HL-60/S4 treated with phorbol 12-myristate 13-acetate at 8.2 ng/mL for 4 days and 3 days (cell line): Measurements from ENCODE around the gene PIWIL4.
"Not testable (repeated sequence)": the region's sequence is repeated elsewhere in the genome, so short reads cannot be mapped to it uniquely, and the experiment has no call there.

Source experiments
- in situ Hi-C: fragments of 300-500 bp; cut with MboI; formaldehyde crosslinking; loops from 2 replicates; pipeline ENCODE4 v1.15.0; 2022; ENCODE audit warnings: low sequenced_read_pairs

The PIWIL4 gene

DNA sequence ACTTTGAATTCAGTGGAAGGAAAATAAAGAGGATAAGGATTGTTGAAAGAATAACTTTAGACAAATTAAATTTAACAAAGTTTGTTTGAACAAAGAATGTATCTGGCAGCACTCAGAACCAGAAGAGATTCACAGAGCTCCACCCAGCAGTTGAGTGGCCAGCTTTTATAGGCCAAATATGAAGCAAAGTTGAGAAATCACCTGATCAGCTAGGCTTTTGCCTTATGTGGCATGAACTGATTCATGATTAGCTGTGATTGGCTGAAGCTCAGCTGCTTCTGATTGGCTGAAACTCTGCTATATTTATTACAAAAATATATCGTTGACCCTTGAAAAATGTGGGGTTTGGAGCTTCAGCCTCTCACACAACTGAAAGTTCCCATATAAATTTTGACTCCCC lies 62.6 kb downstream of the PIWIL4 start:
- in situ Hi-C loops = no loop called here

DNA sequence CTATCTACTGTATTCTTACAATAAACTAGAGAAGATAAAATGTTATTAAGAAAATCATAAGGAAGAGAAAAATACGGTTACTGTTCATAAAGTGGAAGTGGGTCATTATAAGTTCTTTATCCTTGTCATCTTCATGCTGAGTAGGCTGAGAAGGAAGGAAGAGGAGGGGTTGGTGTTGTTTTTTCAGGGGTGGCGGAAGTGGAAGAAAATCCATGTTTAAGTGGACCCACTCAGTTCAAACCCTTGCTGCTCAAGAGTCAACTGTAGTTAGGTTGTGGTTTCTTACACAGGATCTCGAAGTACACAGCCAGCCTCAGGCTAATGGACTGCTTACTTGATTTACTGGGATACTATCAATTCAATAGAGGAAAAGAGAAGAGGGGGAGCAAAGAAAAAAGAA lies 63.1 kb downstream of the PIWIL4 start:
- in situ Hi-C loops = no loop called here

DNA sequence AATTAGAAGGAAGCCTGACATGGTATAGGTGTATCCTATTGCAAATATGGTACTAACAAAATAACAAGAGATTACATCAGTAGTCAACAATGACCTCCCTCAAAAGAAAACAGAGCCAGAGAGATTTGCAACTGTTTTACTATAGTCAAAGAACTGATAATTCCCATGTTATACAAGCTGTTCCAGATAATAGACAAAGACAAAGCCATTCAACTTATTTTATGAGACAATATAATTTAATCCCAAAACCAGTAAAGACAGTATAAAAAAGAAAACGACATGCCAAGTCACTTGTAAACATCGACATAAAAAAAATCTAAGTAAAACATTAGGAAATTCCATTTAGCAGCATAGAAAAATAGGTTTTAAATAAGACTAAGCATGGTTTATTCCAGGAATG lies 65.2 kb downstream of the PIWIL4 start:
- in situ Hi-C loops = no loop called here

DNA sequence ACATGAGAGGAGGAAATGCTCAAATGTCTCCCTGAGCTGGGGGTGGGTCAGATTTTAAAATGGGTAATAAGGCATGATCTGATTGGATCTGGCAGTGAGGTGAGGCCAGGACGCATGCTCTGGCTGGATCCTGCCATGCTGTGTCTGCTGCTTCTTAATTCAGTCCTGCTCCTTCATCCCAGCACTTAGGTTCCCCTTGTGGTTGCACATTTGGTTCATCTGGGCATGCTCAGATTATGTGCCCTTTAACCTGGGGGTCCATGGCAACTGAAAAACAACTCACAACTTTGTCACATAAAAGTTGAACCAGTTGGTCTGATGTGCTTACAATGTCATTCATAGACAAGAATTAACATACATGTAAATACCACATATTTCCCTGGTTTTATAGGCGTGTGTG lies 67.9 kb downstream of the PIWIL4 start:
- in situ Hi-C loops = no loop called here

DNA sequence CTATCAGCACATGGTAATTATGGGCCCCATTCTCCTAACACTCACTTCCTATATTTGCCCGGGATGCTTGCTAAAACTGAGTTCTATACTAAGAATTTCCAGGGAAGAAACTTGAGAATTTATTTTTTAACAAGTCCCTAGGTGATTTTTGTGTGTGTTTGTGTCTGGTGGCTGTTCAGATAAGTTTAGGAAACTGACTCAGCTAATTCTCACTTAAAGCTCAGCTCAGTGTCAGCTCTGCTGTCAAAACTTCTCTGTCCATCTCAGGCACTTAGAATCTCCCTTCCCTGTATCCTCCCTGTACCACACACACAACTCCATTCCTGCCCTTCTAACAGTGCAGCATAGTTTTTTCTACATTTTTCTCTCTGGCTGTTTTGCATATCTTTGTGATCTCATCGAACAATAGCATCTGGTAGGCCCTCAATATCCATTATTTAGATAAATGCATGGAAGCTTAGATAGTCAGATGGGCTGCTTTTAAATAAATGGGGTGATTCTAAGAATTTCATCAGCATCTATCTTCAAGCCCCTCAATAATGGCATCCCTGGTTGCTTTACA lies 69.3 kb downstream of the PIWIL4 start:
- in situ Hi-C loops = no loop called here

DNA sequence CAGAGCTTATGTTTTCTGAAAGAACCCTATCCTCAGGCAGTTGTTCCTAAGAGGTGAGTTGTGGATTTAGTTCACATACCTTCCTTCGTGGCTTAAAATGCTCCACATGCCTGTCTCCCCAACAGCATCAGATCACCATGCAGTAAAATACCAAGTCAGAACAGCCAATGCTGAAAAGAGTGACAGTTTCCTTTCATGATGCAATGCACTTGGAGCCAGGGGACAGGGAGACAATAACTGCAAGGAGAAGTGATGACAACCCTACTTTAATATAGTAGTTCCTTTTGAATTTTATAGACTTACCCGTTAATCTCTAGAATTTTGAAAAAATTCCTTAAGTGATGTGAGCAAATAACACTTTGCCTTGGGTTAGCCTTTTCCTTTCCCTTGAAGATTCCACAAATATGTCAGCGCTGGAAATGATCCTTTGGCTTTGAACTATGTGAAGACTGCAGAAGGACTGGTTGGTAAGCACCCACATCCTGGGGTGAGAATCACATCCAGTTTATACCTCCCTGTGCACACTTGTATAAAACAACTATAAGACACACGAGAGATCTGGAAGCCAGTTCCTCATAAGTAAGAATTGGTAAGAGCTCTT lies 71.2 kb downstream of the PIWIL4 start:
- in situ Hi-C loops = no loop called here

DNA sequence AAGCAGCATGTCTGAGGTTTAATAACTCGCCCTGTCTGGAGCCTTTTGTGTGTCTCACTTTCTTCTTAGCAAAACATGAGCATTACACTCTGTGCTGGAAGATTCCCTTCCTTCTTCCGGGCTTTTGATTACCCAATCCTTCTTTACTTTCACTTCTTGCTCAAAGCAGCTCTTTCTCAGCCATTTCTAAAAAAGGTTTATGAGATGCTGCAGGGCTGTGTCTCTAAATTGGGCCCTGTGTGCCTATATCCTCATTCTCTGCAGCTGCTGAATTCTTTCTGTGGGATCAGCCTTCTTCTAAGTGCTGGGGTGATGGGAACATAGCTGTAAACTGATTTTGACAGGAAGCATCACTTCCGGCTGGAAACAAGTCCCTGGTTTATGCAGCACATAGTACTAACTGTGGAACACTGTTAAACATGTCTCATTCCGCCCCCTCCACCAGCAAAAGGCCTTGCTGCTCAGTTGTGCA lies 71.8 kb downstream of the PIWIL4 start:
- in situ Hi-C loops = no loop called here

DNA sequence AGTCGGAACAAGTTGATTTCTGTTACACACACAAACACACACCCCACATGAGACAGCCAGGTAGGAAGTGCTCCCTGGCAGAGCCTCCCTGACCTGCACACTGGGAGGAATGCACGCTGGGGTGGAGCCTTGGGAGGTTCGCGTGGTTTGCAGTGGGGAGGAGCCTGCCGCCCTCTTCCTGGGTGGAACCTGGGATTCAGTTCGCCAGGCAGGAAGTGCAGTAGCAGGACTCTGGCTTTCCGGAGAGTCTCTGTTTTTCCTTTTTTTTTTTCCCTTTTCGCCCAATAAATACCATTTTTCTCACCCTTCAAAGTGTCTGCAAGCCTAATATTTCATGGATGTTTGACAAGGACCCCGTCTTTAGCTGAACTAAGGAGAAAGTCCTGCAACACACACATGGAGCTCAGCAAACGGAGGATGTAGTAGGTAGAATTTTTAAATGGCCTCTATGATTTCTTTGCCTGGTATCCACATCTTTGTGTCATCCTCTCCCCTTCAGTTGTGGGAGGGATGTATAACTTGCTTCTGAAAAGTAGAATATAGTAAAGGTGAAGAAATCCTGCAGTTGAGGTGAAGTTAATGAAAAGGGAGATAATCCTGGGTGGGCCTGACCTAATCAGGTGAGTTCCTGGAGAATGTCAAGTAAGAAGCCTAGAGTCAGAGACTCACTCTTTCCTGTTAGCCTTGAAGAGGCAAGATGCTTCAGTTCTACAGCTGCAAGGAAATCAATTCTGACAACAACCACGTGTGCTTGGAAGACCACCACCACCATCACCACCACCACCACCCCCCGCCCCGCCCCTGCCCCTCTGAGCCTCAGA lies 72.9 kb downstream of the PIWIL4 start:
- in situ Hi-C loops = no loop called here

DNA sequence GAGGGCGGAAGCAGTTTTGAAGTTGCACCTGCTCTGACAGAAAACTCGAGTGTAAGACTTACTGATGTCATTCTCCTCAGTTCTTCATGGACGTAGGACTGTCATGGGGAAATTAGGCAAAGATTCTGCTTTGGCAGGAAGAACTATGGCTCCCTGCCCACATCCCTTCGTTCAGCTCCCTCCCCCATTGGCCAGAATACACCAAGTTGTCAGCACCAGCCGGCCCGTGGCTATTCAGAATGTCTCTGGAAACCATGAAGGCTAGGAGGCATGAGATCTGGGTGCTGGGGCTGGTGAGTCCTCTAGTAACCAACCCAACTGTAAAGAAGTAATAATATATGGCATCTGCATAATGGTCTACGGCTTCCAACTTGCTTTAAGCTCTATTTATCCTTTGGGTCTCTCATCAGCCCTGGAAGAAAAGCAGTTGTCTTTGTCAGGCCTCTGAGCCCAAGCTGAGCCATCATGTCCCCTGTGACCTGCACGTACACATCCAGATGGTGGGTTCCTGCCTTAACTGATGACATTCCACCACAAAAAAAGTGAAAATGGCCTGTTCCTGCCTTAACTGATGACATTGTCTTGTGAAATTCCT lies 74.1 kb downstream of the PIWIL4 start:
- in situ Hi-C loops = no loop called here

DNA sequence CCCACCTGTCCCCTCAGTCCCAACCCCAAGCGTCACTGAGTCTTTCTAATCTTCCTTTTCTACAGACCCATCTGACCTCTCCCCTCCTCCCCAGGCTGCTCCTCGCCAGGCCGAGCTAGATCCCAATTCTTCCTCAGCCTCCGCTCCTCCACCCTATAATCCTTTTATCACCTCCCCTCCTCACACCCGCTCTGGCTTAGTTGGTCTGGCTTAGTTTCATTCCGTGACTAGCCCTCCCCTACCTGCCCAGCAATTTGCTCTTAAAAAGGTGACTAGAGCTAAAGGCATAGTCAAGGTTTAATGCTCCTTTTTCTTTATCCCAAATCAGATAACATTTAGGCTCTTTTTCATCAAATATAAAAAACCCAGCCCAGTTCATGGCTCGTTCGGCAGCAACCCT lies 76.0 kb downstream of the PIWIL4 start:
- in situ Hi-C loops = not testable (repeated sequence)

DNA sequence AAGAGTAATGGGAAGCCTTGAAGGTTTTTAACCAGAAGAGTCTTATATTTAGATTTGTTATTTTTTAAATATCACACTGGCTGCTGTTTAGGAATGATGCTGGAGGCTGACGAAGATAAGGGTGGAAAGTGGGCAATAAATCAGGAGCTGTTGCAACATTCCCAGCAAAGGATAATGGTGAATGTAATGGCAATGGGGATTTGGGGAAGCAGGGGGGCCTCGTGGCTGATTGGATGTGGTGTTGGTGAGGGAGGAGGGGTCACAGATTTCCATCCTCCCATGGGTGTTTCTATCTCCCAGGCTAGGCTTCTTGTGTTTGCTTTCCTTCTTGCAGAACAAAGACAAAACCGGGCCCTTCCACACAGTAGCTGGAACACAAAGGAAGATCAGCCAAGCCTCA lies 80.8 kb downstream of the PIWIL4 start:
- in situ Hi-C loops = no loop called here

DNA sequence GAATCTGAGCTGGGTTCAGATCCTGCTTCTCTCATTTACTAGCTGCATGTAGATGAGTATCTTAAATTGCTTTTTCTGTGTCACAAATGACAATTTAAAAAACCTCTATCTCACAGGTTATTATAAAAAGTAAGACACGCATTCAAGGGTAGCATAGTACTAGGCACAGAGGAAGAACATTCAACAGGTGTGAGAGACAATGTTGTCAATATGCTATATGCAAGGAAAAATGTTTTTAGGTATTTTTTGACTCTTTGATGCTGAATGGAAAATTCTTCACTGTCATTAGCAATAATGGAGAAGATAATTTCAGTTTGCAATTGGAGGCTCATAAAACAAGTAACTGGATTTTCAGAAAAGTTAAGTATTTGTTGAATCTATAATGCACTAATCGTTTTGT lies 81.6 kb downstream of the PIWIL4 start:
- in situ Hi-C loops = no loop called here

DNA sequence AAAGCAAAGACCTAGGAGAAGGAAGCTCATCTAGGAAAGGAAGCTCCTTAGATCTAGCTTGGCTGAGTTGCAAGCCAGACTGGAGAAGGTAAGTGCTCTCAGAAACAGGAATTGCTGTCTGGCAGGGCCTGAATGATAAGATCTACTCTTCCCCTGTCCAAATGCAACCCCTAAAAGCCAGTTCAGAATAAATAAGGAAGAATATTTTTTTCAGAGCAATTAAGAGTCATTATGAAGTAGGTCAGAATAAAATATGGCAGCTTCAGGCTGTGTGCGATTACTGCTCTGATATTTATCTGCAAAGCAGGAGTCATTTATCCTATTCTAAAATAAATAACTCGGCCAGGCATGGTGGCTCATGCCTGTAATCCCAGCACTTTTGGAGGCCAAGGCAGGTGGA lies 82.1 kb downstream of the PIWIL4 start:
- in situ Hi-C loops = no loop called here

DNA sequence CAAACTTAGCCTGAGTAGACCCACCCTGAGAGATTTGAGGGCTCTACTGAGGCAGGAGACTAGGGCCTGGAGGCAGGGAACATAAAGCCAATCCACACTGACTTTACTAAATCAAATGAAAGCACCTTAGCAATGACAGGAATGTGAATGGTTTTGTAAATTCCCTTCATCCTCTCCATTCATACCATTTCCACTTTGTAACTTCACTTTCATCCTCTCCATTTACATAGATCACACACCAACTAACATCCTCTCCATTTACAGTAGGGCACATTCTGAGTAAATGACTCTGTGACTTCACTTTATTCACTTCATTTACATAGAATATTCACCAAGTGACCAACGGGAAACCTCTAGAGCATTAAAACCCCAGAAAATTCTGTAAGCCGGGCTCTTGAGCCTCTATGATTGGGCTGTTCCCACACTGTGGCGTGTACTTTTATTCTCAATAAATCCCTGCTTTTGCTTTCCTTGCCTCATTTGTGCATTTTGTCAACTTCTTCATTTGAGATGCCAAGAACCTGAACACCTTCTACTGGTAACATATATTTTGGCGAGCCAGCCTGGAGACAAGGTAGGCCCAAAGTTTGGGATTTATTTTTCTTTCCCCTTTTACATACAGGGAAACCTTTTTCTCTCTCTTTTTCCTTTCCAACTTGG lies 82.9 kb downstream of the PIWIL4 start:
- in situ Hi-C loops = no loop called here

DNA sequence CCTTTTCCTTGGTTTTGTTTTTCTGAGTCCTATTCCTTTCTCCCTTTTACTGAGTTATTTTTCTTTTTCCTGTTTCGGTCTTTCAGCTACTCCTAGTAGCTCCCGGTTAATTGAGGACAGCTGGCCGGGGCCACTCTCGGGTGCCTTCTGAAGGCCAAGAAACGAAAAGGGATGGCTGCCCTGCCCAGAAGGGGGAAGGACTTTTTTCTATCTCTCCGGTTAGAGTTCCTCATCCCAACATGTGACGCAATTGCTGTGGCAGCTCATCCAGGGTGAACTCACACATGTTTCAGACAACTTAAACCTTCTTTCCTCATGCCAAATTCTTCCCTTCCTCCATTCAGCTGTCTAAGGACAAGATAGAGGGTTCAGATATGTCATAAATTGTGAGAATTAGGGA lies 83.6 kb downstream of the PIWIL4 start:
- in situ Hi-C loops = no loop called here

DNA sequence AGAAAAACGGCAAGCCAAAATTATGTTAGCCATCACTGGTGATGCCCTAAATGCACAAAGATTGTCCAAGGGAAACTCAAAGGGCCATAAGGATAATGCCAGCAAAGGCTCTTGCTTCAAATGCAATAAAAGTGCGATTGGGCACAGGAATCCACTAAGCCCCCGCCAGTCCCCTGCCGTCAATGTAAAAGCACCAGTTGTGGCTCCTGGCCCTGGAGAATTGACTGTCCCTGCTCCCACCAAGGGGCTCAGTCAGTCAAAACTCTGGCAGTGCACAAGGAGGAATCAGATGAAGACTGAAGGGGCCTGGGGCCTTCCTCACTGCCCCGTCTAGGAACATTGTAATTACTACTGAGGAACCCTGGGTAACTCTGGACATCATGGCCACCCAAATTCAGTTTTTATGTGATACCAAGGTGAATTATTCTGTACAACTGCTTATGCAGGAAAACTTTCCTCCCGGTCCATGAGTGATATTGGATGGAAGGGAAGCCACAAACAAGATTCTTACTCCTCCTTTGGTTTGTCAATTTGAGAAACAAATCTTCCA lies 85.6 kb downstream of the PIWIL4 start:
- in situ Hi-C loops = no loop called here

DNA sequence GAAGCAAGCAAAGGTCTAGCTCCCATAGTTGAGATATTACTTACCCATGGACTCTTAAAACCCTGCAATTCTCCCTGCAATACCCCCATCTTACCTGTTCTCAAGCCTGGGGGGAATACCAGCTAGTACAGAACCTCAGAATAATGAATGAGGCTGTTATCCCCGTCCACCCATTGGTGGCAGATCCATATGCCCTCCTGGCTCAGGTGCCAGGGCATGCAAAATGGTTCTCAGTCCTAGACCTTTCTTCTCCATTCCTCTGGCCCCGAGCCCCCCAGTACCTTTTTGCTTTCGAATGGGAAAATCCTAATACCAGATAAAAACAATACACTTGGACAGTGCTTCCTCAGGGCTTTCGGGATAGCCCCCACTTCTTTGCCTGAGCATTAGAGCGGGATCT lies 86.4 kb downstream of the PIWIL4 start:
- in situ Hi-C loops = no loop called here

DNA sequence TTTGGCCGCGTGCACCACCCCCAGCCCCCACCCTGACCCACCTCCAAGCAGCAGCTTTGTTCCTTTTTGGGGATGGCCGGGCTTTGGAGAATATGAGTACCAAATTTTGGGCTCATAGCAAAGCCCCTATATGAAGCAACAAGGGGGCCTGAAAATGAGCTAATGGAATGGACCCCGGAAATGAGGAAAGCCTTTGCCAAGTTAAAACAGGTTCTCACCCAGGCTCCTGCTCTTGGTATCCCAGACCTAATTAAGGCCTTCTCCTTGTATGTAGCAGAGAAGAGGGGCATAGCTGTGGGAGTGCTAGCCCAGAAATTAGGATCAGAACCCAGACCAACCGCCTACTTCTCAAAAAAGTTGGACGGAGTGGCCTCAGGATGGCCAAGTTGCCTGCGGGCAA lies 87.0 kb downstream of the PIWIL4 start:
- in situ Hi-C loops = no loop called here

DNA sequence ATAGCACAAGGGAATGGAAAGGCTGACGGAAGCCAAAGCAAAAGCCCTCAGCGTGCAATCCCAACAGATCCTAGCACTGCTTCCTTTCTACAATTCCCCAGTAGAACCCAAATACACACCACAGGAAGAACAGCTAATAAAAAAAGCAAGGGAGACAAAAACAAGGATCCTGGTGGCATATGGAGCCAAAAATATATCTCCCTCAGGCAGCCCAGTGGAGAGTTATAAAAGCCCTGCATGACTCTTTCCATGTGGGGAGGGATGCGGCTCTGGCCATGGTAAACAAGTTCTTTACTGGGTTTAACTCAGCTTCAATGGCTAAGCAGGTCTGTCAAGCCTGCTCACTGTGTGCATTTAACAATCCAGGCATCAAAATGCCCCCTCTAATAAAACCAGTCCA lies 88.1 kb downstream of the PIWIL4 start:
- in situ Hi-C loops = no loop called here

DNA sequence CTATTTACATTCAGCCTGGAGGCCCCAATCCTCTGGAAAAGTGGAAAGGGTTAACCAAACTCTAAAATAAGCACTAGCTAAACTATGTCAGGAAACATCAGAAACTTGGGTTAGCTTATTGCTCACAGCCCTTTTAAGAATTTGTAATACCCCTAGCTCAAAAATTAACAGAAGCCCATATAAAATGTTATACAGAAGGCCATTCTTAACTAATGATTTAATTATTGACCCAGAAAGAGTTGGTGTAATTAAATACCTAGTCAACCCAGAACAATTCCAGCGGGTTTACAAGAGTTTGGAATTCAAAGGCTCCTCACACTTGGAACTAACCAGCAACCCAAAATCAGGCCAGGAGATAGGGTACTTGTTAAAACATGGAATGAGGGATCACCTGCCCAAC lies 88.8 kb downstream of the PIWIL4 start:
- in situ Hi-C loops = no loop called here

DNA sequence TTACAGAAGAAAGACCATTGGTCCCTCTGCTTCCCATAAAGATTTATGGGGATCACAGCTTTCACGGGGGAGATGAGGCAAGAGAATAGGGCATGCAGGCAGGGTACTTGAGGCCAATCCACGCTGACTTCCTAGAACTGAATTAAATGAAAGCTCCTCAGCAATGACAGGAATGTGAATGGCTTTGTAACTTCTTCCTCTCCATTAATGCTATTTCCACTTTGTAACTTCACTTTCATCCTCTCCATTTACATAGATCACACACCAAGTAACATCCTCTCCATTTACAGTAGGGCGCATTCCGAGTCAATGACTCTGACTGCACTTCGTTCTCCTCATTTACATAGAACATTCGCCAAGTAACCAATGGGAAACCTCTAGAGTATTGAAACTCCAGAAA lies 89.8 kb downstream of the PIWIL4 start:
- in situ Hi-C loops = no loop called here
